ENCODE data around the gene INHBE.

Gene INHBE

DNA sequence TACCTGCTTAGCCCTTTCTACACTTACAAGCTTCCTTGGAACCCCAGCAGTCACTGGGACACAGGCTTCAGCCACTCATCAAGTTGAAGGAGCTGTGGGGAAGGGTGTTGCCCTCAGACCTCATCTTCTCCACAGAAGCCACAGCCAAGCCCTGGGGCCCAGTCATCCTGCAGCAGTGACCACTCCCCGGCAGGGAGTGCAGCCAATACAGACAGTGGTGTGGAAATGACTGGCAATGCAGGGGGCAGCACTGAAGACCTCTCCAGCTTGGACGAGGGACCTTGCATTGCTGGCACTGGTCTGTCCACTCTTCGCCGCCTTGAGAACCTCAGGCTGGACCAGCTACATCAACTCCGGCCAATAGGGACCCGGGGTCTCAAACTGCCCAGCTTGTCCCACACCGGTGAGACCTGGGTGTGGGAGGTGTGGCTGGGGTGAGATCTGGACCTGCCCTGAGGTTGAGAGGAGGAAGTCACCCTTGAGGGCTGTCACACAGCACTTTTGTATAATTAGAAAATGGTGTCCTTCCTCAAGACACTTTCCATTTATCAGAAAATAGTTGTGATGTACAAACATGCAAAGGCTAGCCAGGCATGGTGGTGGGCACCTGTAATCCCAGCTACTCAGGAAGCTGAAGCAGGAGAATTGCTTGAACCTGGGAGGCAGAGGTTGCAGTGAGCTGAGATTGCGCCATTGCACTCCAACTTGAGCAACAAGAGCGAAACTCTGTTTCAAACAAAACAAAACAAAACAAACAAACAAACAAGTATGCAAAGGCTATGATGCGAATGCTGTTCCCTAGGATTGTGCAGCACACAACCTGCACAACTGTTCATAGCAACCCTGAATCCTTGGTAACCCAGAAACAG lies 14.4 kb downstream of the INHBE start:
- TF ChIP-seq ISL1 (CRISPR knock-in tag; IDR thresholded peaks at IDR 0.05), result no peak
- TF ChIP-seq, protein P1, sequence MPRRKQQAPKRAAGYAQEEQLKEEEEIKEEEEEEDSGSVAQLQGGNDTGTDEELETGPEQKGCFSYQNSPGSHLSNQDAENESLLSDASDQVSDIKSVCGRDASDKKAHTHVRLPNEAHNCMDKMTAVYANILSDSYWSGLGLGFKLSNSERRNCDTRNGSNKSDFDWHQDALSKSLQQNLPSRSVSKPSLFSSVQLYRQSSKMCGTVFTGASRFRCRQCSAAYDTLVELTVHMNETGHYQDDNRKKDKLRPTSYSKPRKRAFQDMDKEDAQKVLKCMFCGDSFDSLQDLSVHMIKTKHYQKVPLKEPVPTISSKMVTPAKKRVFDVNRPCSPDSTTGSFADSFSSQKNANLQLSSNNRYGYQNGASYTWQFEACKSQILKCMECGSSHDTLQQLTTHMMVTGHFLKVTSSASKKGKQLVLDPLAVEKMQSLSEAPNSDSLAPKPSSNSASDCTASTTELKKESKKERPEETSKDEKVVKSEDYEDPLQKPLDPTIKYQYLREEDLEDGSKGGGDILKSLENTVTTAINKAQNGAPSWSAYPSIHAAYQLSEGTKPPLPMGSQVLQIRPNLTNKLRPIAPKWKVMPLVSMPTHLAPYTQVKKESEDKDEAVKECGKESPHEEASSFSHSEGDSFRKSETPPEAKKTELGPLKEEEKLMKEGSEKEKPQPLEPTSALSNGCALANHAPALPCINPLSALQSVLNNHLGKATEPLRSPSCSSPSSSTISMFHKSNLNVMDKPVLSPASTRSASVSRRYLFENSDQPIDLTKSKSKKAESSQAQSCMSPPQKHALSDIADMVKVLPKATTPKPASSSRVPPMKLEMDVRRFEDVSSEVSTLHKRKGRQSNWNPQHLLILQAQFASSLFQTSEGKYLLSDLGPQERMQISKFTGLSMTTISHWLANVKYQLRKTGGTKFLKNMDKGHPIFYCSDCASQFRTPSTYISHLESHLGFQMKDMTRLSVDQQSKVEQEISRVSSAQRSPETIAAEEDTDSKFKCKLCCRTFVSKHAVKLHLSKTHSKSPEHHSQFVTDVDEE (CRISPR knock-in tag; IDR thresholded peaks at IDR 0.05), result no peak
- no peak for ATAC-seq

DNA sequence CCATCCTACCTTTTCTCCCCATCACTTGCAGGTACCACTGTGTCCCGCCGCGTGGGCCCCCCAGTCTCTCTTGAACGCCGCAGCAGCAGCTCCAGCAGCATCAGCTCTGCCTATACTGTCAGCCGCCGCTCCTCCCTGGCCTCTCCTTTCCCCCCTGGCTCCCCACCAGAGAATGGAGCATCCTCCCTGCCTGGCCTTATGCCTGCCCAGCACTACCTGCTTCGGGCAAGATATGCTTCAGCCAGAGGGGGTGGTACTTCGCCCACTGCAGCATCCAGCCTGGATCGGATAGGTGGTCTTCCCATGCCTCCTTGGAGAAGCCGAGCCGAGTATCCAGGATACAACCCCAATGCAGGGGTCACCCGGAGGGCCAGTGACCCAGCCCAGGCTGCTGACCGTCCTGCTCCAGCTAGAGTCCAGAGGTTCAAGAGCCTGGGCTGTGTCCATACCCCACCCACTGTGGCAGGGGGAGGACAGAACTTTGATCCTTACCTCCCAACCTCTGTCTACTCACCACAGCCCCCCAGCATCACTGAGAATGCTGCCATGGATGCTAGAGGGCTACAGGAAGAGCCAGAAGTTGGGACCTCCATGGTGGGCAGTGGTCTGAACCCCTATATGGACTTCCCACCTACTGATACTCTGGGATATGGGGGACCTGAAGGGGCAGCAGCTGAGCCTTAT lies 15.3 kb downstream of the INHBE start:
- ATAC-seq, result no peak
- no peak for TF ChIP-seq OSR1 (CRISPR knock-in tag; IDR thresholded peaks at IDR 0.05)
- TF ChIP-seq, protein P1 (CRISPR knock-in tag; IDR thresholded peaks at IDR 0.05), result no peak

DNA sequence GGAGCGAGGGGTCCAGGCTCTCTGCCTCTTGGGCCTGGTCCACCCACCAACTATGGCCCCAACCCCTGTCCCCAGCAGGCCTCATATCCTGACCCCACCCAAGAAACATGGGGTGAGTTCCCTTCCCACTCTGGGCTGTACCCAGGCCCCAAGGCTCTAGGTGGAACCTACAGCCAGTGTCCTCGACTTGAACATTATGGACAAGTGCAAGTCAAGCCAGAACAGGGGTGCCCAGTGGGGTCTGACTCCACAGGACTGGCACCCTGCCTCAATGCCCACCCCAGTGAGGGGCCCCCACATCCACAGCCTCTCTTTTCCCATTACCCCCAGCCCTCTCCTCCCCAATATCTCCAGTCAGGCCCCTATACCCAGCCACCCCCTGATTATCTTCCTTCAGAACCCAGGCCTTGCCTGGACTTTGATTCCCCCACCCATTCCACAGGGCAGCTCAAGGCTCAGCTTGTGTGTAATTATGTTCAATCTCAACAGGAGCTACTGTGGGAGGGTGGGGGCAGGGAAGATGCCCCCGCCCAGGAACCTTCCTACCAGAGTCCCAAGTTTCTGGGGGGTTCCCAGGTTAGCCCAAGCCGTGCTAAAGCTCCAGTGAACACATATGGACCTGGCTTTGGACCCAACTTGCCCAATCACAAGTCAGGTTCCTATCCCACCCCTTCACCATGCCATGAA lies 16.0 kb downstream of the INHBE start:
- no peak for ATAC-seq
- TF ChIP-seq, protein P2, sequence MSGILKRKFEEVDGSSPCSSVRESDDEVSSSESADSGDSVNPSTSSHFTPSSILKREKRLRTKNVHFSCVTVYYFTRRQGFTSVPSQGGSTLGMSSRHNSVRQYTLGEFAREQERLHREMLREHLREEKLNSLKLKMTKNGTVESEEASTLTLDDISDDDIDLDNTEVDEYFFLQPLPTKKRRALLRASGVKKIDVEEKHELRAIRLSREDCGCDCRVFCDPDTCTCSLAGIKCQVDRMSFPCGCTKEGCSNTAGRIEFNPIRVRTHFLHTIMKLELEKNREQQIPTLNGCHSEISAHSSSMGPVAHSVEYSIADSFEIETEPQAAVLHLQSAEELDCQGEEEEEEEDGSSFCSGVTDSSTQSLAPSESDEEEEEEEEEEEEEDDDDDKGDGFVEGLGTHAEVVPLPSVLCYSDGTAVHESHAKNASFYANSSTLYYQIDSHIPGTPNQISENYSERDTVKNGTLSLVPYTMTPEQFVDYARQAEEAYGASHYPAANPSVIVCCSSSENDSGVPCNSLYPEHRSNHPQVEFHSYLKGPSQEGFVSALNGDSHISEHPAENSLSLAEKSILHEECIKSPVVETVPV (CRISPR knock-in tag; IDR thresholded peaks at IDR 0.05), result no peak
- no peak for TF ChIP-seq TCF4 (CRISPR knock-in tag; IDR thresholded peaks at IDR 0.05; ENCODE audit: borderline replicate concordance)
- TF ChIP-seq OSR1 (CRISPR knock-in tag; IDR thresholded peaks at IDR 0.05), result no peak
- TF ChIP-seq ZNF8 (CRISPR knock-in tag; IDR thresholded peaks at IDR 0.05), result no peak
- no peak for TF ChIP-seq CSDC2 (CRISPR knock-in tag; IDR thresholded peaks at IDR 0.05)
- no peak for TF ChIP-seq ISL1 (CRISPR knock-in tag; IDR thresholded peaks at IDR 0.05)
- TF ChIP-seq PPARA (CRISPR knock-in tag; IDR thresholded peaks at IDR 0.05; ENCODE audit: borderline replicate concordance), result no peak
- no peak for TF ChIP-seq ZNF70 (CRISPR knock-in tag; IDR thresholded peaks at IDR 0.05)
- TF ChIP-seq, protein P3, sequence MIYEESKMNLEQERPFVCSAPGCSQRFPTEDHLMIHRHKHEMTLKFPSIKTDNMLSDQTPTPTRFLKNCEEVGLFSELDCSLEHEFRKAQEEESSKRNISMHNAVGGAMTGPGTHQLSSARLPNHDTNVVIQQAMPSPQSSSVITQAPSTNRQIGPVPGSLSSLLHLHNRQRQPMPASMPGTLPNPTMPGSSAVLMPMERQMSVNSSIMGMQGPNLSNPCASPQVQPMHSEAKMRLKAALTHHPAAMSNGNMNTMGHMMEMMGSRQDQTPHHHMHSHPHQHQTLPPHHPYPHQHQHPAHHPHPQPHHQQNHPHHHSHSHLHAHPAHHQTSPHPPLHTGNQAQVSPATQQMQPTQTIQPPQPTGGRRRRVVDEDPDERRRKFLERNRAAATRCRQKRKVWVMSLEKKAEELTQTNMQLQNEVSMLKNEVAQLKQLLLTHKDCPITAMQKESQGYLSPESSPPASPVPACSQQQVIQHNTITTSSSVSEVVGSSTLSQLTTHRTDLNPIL (CRISPR knock-in tag; IDR thresholded peaks at IDR 0.05; ENCODE audit: low read depth), result no peak
- no peak for TF ChIP-seq ZNF565 (CRISPR knock-in tag; conservative IDR thresholded peaks at IDR 0.05; ENCODE audit: low read depth)
- TF ChIP-seq, protein P4, sequence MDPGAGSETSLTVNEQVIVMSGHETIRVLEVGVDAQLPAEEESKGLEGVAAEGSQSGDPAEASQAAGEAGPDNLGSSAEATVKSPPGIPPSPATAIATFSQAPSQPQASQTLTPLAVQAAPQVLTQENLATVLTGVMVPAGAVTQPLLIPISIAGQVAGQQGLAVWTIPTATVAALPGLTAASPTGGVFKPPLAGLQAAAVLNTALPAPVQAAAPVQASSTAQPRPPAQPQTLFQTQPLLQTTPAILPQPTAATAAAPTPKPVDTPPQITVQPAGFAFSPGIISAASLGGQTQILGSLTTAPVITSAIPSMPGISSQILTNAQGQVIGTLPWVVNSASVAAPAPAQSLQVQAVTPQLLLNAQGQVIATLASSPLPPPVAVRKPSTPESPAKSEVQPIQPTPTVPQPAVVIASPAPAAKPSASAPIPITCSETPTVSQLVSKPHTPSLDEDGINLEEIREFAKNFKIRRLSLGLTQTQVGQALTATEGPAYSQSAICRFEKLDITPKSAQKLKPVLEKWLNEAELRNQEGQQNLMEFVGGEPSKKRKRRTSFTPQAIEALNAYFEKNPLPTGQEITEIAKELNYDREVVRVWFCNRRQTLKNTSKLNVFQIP (CRISPR knock-in tag; IDR thresholded peaks at IDR 0.05; ENCODE audit: borderline replicate concordance, low read depth), result no peak

DNA sequence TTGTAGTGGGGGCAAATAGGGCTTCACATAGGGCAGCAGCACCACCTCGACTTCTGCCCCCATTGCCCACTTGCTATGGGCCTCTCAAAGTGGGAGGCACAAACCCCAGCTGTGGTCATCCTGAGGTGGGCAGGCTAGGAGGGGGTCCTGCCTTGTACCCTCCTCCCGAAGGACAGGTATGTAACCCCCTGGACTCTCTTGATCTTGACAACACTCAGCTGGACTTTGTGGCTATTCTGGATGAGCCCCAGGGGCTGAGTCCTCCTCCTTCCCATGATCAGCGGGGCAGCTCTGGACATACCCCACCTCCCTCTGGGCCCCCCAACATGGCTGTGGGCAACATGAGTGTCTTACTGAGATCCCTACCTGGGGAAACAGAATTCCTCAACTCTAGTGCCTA lies 16.6 kb downstream of the INHBE start:
- no peak for ATAC-seq
- TF ChIP-seq CSDC2 (CRISPR knock-in tag; IDR thresholded peaks at IDR 0.05) (no peak), ZFP3 (CRISPR knock-in tag; IDR thresholded peaks at IDR 0.05) (no peak), ZNF565 (CRISPR knock-in tag; conservative IDR thresholded peaks at IDR 0.05; ENCODE audit: low read depth) (no peak), ISL1 (CRISPR knock-in tag; IDR thresholded peaks at IDR 0.05) (no peak), OSR1 (CRISPR knock-in tag; IDR thresholded peaks at IDR 0.05) (no peak), ZNF70 (CRISPR knock-in tag; IDR thresholded peaks at IDR 0.05) (no peak), ARNTL (CRISPR knock-in tag; IDR thresholded peaks at IDR 0.05; ENCODE audit: borderline replicate concordance, low read depth) (no peak)
- TF ChIP-seq, protein P5, sequence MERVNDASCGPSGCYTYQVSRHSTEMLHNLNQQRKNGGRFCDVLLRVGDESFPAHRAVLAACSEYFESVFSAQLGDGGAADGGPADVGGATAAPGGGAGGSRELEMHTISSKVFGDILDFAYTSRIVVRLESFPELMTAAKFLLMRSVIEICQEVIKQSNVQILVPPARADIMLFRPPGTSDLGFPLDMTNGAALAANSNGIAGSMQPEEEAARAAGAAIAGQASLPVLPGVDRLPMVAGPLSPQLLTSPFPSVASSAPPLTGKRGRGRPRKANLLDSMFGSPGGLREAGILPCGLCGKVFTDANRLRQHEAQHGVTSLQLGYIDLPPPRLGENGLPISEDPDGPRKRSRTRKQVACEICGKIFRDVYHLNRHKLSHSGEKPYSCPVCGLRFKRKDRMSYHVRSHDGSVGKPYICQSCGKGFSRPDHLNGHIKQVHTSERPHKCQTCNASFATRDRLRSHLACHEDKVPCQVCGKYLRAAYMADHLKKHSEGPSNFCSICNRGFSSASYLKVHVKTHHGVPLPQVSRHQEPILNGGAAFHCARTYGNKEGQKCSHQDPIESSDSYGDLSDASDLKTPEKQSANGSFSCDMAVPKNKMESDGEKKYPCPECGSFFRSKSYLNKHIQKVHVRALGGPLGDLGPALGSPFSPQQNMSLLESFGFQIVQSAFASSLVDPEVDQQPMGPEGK (CRISPR knock-in tag; IDR thresholded peaks at IDR 0.05; ENCODE audit: borderline replicate concordance), result no peak
- TF ChIP-seq, protein P1 (CRISPR knock-in tag; IDR thresholded peaks at IDR 0.05), result no peak

All from SK-N-SH treated with all-trans-retinoic acid at 6 μM for 48 hours (cell line).